Karpas-422 (cell line): Measurements from ENCODE around the gene GALNT17. TPM values are rescaled to one million over a fixed set of nuclear protein-coding genes. Genes with fewer than 3 reads are reported as not detected.
A peak's percentile ranks its signal among the peaks of the same experiment; 100 is the strongest.

ENCODE experiments used
- DNase-seq: peaks from one replicate; pipeline ENCODE4 v3.0.0-alpha.2; 2015
- H2AFZ ChIP-seq: fragments of 200-600 bp; sonication (generic); 2 replicates; pipeline ENCODE4 v1.6.1; 2014; ENCODE audit warnings: antibody characterized with exemption, low read length, mixed read lengths
- H3K27ac ChIP-seq: fragments of 200-600 bp; sonication (generic); 2 replicates; pipeline ENCODE4 v1.5.1; 2014; ENCODE audit warnings: mild to moderate bottlenecking, low read length, moderate library complexity
- H3K27me3 ChIP-seq: fragments of 200-600 bp; sonication (generic); 2 replicates; pipeline ENCODE4 v1.6.1; 2014; ENCODE audit warnings: low read length, mixed read lengths
- H3K36me3 ChIP-seq: fragments of 200-600 bp; sonication (generic); 2 replicates; pipeline ENCODE4 v1.6.1; 2014; ENCODE audit warnings: low read length, mixed read lengths; ENCODE audit not compliant: insufficient read depth
- H3K4me1 ChIP-seq: fragments of 200-600 bp; sonication (generic); 2 replicates; pipeline ENCODE4 v1.6.1; 2014; ENCODE audit warnings: mild to moderate bottlenecking, low read length, mixed read lengths
- H3K4me2 ChIP-seq: fragments of 200-600 bp; sonication (generic); 2 replicates; pipeline ENCODE4 v1.6.1; 2014; ENCODE audit warnings: low read length, low read depth, mild to moderate bottlenecking; ENCODE audit not compliant: poor library complexity, severe bottlenecking
- H3K4me3 ChIP-seq: fragments of 200-600 bp; sonication (generic); 2 replicates; pipeline ENCODE4 v1.5.1; 2014; ENCODE audit warnings: mild to moderate bottlenecking, antibody characterized with exemption, low read length, mixed read lengths
- H3K79me2 ChIP-seq: fragments of 200-600 bp; sonication (generic); 2 replicates; pipeline ENCODE4 v1.6.1; 2014; ENCODE audit warnings: mild to moderate bottlenecking, low read length, mixed read lengths
- H3K9ac ChIP-seq: fragments of 200-600 bp; sonication (generic); 2 replicates; pipeline ENCODE4 v1.6.0; 2014; ENCODE audit warnings: low read length
- H3K9me2 ChIP-seq: fragments of 200-600 bp; sonication (generic), shearing (Covaris generic); replicated peaks from 2 replicates; pipeline ENCODE4 v1.6.0; 2014; ENCODE audit warnings: mild to moderate bottlenecking, low read length, moderate library complexity; ENCODE audit not compliant: insufficient read depth
- H3K9me3 ChIP-seq: fragments of 300-700, 200-600 bp; sonication (generic); 2 replicates; pipeline ENCODE4 v1.6.1; 2014; ENCODE audit warnings: low read length, mixed read lengths
- H4K20me1 ChIP-seq: fragments of 200-600 bp; sonication (generic); 2 replicates; pipeline ENCODE4 v1.6.1; 2014; ENCODE audit warnings: mild to moderate bottlenecking, antibody characterized with exemption, low read length, low read depth; ENCODE audit not compliant: insufficient read depth
- total RNA-seq: library from RNA; depleted of rRNA; stranded (reverse); fragments of >200 nt; shearing (Covaris generic); gene quantifications from 2 replicates; pipeline ENCODE4 v1.2.3, GENCODE V29; 2014; ENCODE audit warnings: low replicate concordance

Gene GALNT17
- total RNA-seq, 1 experiment from 2014 or later = not detected

GRCh38 chr7:71404726-71405345, 272.9 kb downstream of the GALNT17 start:
- no peaks in the 10 kb centered on the region for H4K20me1 ChIP-seq
- H3K27ac ChIP-seq = no peak overlapping the region
- DNase-seq = peak; percentile 5
- no peak overlapping the region for H3K4me3 ChIP-seq
- no peaks in the 10 kb centered on the region for H3K9me2 ChIP-seq
- H3K4me2 ChIP-seq = no peak overlapping the region
- no peaks in the 10 kb centered on the region for H3K36me3 ChIP-seq
- H2AFZ ChIP-seq = no peak overlapping the region
- H3K27me3 ChIP-seq = no peaks in the 10 kb centered on the region
- no peaks in the 10 kb centered on the region for H3K79me2 ChIP-seq
- no peak overlapping the region for H3K9ac ChIP-seq
- H3K4me1 ChIP-seq = no peaks in the 10 kb centered on the region
- no peaks in the 10 kb centered on the region for H3K9me3 ChIP-seq

- Histone ChIP-seq H3K9me2 (no peaks in the 10 kb centered on the region), H3K36me3 (no peaks in the 10 kb centered on the region), H4K20me1 (no peaks in the 10 kb centered on the region), H3K27me3 (no peaks in the 10 kb centered on the region), H3K4me3 (no peak overlapping the region), H3K9me3 (no peaks in the 10 kb centered on the region), H3K79me2 (no peaks in the 10 kb centered on the region), H3K9ac (no peak overlapping the region), H2AFZ (no peak overlapping the region), H3K4me1 (no peaks in the 10 kb centered on the region), H3K27ac (no peak overlapping the region), H3K4me2 (no peak overlapping the region)
- no peak for DNase-seq
Measured at GRCh38 chr7:71408271-71408670, 276.3 kb downstream of the GALNT17 start.

- H3K79me2 ChIP-seq = no peaks in the 10 kb centered on the region
- no peaks in the 10 kb centered on the region for H3K9me3 ChIP-seq
- no peak overlapping the region for H3K27ac ChIP-seq
- no peaks in the 10 kb centered on the region for H3K36me3 ChIP-seq
- no peak overlapping the region for H2AFZ ChIP-seq
- H4K20me1 ChIP-seq = no peaks in the 10 kb centered on the region
- H3K9me2 ChIP-seq = no peaks in the 10 kb centered on the region
- peak; percentile 4 for DNase-seq
- H3K4me2 ChIP-seq = no peak overlapping the region
- no peak overlapping the region for H3K9ac ChIP-seq
- no peak overlapping the region for H3K4me3 ChIP-seq
- no peaks in the 10 kb centered on the region for H3K4me1 ChIP-seq
- no peaks in the 10 kb centered on the region for H3K27me3 ChIP-seq
Measured at GRCh38 chr7:71409550-71410157, 277.7 kb downstream of the GALNT17 start.

- Histone ChIP-seq H3K27ac (no peak overlapping the region), H4K20me1 (no peaks in the 10 kb centered on the region), H2AFZ (no peak overlapping the region), H3K27me3 (no peaks in the 10 kb centered on the region), H3K79me2 (no peaks in the 10 kb centered on the region), H3K4me2 (no peak overlapping the region), H3K9me3 (no peaks in the 10 kb centered on the region), H3K4me3 (no peak overlapping the region), H3K9ac (no peak overlapping the region), H3K4me1 (no peaks in the 10 kb centered on the region), H3K36me3 (no peaks in the 10 kb centered on the region), H3K9me2 (no peaks in the 10 kb centered on the region)
- DNase-seq = no peak
Measured at GRCh38 chr7:71411475-71411874, 279.5 kb downstream of the GALNT17 start.

- H3K27ac ChIP-seq = no peak overlapping the region
Measured at GRCh38 chr7:71414490-71414889, 282.5 kb downstream of the GALNT17 start.

GRCh38 chr7:71419546-71420337, 287.8 kb downstream of the GALNT17 start:
- no peaks in the 10 kb centered on the region for H3K36me3 ChIP-seq
- no peak for DNase-seq
- no peak overlapping the region for H3K4me3 ChIP-seq
- no peak overlapping the region for H3K27ac ChIP-seq
- no peaks in the 10 kb centered on the region for H3K9me3 ChIP-seq
- H3K79me2 ChIP-seq = no peaks in the 10 kb centered on the region
- H3K9me2 ChIP-seq = no peaks in the 10 kb centered on the region
- H3K4me1 ChIP-seq = no peaks in the 10 kb centered on the region
- H3K4me2 ChIP-seq = no peak overlapping the region
- no peak overlapping the region for H2AFZ ChIP-seq
- no peaks in the 10 kb centered on the region for H4K20me1 ChIP-seq
- H3K27me3 ChIP-seq = no peaks in the 10 kb centered on the region
- no peak overlapping the region for H3K9ac ChIP-seq

More at GRCh38 chr7:71414490-71414889, 282.5 kb downstream of the GALNT17 start:
- Histone ChIP-seq H3K79me2 (no peaks in the 10 kb centered on the region), H3K9ac (no peak overlapping the region), H3K4me1 (no peaks in the 10 kb centered on the region), H3K4me3 (no peak overlapping the region), H4K20me1 (no peaks in the 10 kb centered on the region), H3K27me3 (no peaks in the 10 kb centered on the region), H3K4me2 (no peak overlapping the region), H3K9me2 (no peaks in the 10 kb centered on the region), H3K9me3 (no peaks in the 10 kb centered on the region), H3K36me3 (no peaks in the 10 kb centered on the region), H2AFZ (no peak overlapping the region)
- no peak for DNase-seq

GRCh38 chr7:71422104-71422503, 290.2 kb downstream of the GALNT17 start:
- Histone ChIP-seq H3K9me3 (no peaks in the 10 kb centered on the region), H4K20me1 (no peaks in the 10 kb centered on the region), H3K79me2 (no peaks in the 10 kb centered on the region)

More at GRCh38 chr7:71422104-71422503, 290.2 kb downstream of the GALNT17 start:
- H3K4me1 ChIP-seq = no peaks in the 10 kb centered on the region
- no peaks in the 10 kb centered on the region for H3K27me3 ChIP-seq
- no peaks in the 10 kb centered on the region for H3K9me2 ChIP-seq
- H2AFZ ChIP-seq = no peak overlapping the region
- H3K4me3 ChIP-seq = no peak overlapping the region
- H3K9ac ChIP-seq = no peak overlapping the region
- no peak overlapping the region for H3K27ac ChIP-seq
- DNase-seq = no peak
- H3K36me3 ChIP-seq = no peaks in the 10 kb centered on the region
- no peak overlapping the region for H3K4me2 ChIP-seq
